Right cardiac atrium (tissue), 5 donors: ENCODE data around the gene SUPT16H. TPM values are rescaled to one million over a fixed set of nuclear protein-coding genes. Genes with fewer than 3 reads are reported as not detected.

Experiments
- ATAC-seq, 2 donors: fragments of 200-7000 bp; cut with Tn5 transposase; one replicate each; pipeline versions ENCODE4 v1.8.0 to v1.9.1; 2020; ENCODE audit warnings: moderate library complexity in 2 of 2, mild to moderate bottlenecking in 1 of 2
- DNase-seq, 3 donors: peaks; one replicate each; pipeline ENCODE4 v3.0.0-alpha.2; 2020
- H3K27ac ChIP-seq: one replicate; pipeline ENCODE4 v1.5.1; 2013; ENCODE audit warnings: mild to moderate bottlenecking, low read length, control low read depth, moderate library complexity
- H3K27me3 ChIP-seq: one replicate; pipeline ENCODE4 v1.6.1; 2013; ENCODE audit not compliant: control insufficient read depth, insufficient read depth
- H3K4me1 ChIP-seq: one replicate; pipeline ENCODE4 v1.6.1; 2013; ENCODE audit warnings: low read length; ENCODE audit not compliant: control insufficient read depth, insufficient read depth
- H3K4me3 ChIP-seq: one replicate; pipeline ENCODE4 v1.5.1; 2013; ENCODE audit warnings: low read length, control low read depth
- H3K9me3 ChIP-seq: one replicate; pipeline ENCODE4 v1.6.1; 2013; ENCODE audit warnings: low read length; ENCODE audit not compliant: control insufficient read depth
- WGBS: extraction: QIAGEN DNeasy Blood & Tissue Kit; methylation state at CpG from one replicate; pipeline ENCODE4 v1.1.7; 2013; 5-methylcytosine and 5-hydroxymethylcytosine counted together
- intact Hi-C, 4 donors: fragments of 100-400 bp; cut with DNase I; formaldehyde crosslinking; loops; one replicate each; pipeline versions ENCODE4 v1.11.0 to v1.14.0; 2022 to 2023
- polyA plus RNA-seq: library from polyadenylated mRNA; stranded (reverse); fragments of 200-250 nt; gene quantifications from one replicate; pipeline ENCODE4 v1.2.3, GENCODE V29; 2013
- total RNA-seq, 4 donors: library from RNA; stranded (reverse); fragmentation: NEBNext Ultra II Directional; extraction: Animal tissue kit (Norgen Biotek cat#: 25700); gene quantifications; one replicate each; pipeline ENCODE4 v1.2.1, GENCODE V29; 2021
- donor health status: healthy with polysubstance abuse.
- donor health status: DM: no; HTN: yes; CAD: no.
- donor health status: DM: no; HTN: no; CAD: no.
- donor health status: DM: no; HTN: yes; CAD: no; lungs with severe emphysema.
- donor health status: DM: yes; HTN: yes; CAD: no.

The SUPT16H gene
- total and polyA plus RNA-seq, 5 donors, result 27.4 to 38.7 (median 34.9) TPM

- no peaks in the 10 kb centered on the region for H3K27me3 ChIP-seq
- ATAC-seq, result no peak
- DNase-seq, result no peak
- H3K9me3 ChIP-seq, result no peaks in the 10 kb centered on the region
- H3K4me1 ChIP-seq, result no peaks in the 10 kb centered on the region
- 79% methylated on average over 8 of the region's 8 CpGs for WGBS
- no peak overlapping the region for H3K4me3 ChIP-seq
- intact Hi-C loops, result no loop called here
- no peak overlapping the region for H3K27ac ChIP-seq
Measured at GRCh38 chr14:21302013-21302835, 81.6 kb downstream of the SUPT16H start.

Other genes with a start within 250 kb of the SUPT16H start
- gene OR5AU1, start 228.0 kb downstream of the SUPT16H start, total RNA-seq, result not detected
- not detected for gene OR5AU1, start 228.0 kb downstream of the SUPT16H start, polyA plus RNA-seq
- gene HNRNPC, start 114.6 kb downstream of the SUPT16H start, total RNA-seq, result 100 to 1,000 TPM; 241 to 308 (median 289) TPM
- 334 TPM for gene HNRNPC, start 114.6 kb downstream of the SUPT16H start, polyA plus RNA-seq
- 1 to 10 TPM in 1 of 4 donors, under 1 TPM in 3; 0.20 to 1.0 (median 0.61) TPM for gene RPGRIP1, start 103.9 kb downstream of the SUPT16H start, total RNA-seq
- gene RPGRIP1, start 103.9 kb downstream of the SUPT16H start, polyA plus RNA-seq, result 0.27 TPM
- gene CHD8, start 72.1 kb upstream of the SUPT16H start, total RNA-seq, result 10 to 100 TPM; 34.8 to 40.6 (median 39.7) TPM
- 21.0 TPM for gene CHD8, start 72.1 kb upstream of the SUPT16H start, polyA plus RNA-seq
- gene RAB2B, start 92.9 kb upstream of the SUPT16H start, total RNA-seq, result 10 to 100 TPM; 22.5 to 25.7 (median 24.5) TPM
- gene RAB2B, start 92.9 kb upstream of the SUPT16H start, polyA plus RNA-seq, result 15.3 TPM
- 10 to 100 TPM; 66.0 to 82.2 (median 75.2) TPM for gene TOX4, start 93.2 kb upstream of the SUPT16H start, total RNA-seq
- gene TOX4, start 93.2 kb upstream of the SUPT16H start, polyA plus RNA-seq, result 20.0 TPM
- gene METTL3, start 127.3 kb upstream of the SUPT16H start, total RNA-seq, result 10 to 100 TPM; 25.8 to 30.3 (median 28.1) TPM
- 25.5 TPM for gene METTL3, start 127.3 kb upstream of the SUPT16H start, polyA plus RNA-seq
- gene SALL2, start 142.3 kb upstream of the SUPT16H start, total RNA-seq, result 10 to 100 TPM in 3 of 4 donors, 1 to 10 TPM in 1; 6.8 to 16.1 (median 12.0) TPM
- gene SALL2, start 142.3 kb upstream of the SUPT16H start, polyA plus RNA-seq, result 4.0 TPM
- not detected for gene OR10G3, start 196.1 kb upstream of the SUPT16H start, total RNA-seq
- gene OR10G3, start 196.1 kb upstream of the SUPT16H start, polyA plus RNA-seq, result not detected